Type B pancreatic cell (in vitro differentiated cells): ENCODE results near the gene COX8A. TPM values are rescaled to one million over a fixed set of nuclear protein-coding genes. Genes with fewer than 3 reads are reported as not detected.
A peak's percentile ranks its signal among the peaks of the same experiment; 100 is the strongest.

ENCODE experiments used
- DNase-seq: peaks from one replicate; pipeline ENCODE4 v3.0.0; 2021; ENCODE audit warnings: mixed read lengths; ENCODE audit not compliant: unreplicated experiment; ENCODE audit errors: extremely low spot score
- H3K27ac Mint-ChIP-seq: 2 replicates; pipeline ENCODE4 v1.8.0; 2021; ENCODE audit warnings: mild to moderate bottlenecking, mixed read lengths
- H3K27me3 Mint-ChIP-seq: 2 replicates; pipeline ENCODE4 v1.8.0; 2021; ENCODE audit warnings: mixed read lengths
- H3K36me3 Mint-ChIP-seq: 2 replicates; pipeline ENCODE4 v1.8.0; 2021; ENCODE audit warnings: mixed read lengths
- H3K4me1 Mint-ChIP-seq: one replicate; pipeline ENCODE4 v1.8.0; 2021; ENCODE audit warnings: mixed read lengths; ENCODE audit not compliant: unreplicated experiment
- H3K4me3 Mint-ChIP-seq: 2 replicates; pipeline ENCODE4 v1.8.0; 2021; ENCODE audit warnings: mild to moderate bottlenecking, mixed read lengths
- H3K9me3 Mint-ChIP-seq: 2 replicates; pipeline ENCODE4 v1.8.0; 2021; ENCODE audit warnings: mixed read lengths
- CTCF ChIP-seq: fragments of 200-600 bp; sonication (generic); conservative IDR thresholded peaks from 2 replicates; pipeline ENCODE4 v1.5.0; 2021; ENCODE audit warnings: antibody characterized with exemption, mild to moderate bottlenecking
- total RNA-seq: library from RNA; stranded (reverse); gene quantifications from 2 replicates; pipeline ENCODE4 v1.2.1, GENCODE V29; 2021; ENCODE audit warnings: low replicate concordance

COX8A gene
- total RNA-seq, 1 donor from 2014 or later, result 307 TPM

GRCh38 chr11:64001484-64002420, 27.3 kb downstream of the COX8A start:
- Mint-ChIP-seq H3K4me3 (peak overlapping the region; percentile 28), H3K27me3 (peaks cover 10% of the 10 kb centered on the region)

GRCh38 chr11:64003807-64004589, 29.6 kb downstream of the COX8A start:
- H3K4me1 Mint-ChIP-seq, result peaks cover 32% of the 10 kb centered on the region
- no peaks in the 10 kb centered on the region for H3K36me3 Mint-ChIP-seq
- no peak overlapping the region for H3K27ac Mint-ChIP-seq
- peaks cover 22% of the 10 kb centered on the region for H3K27me3 Mint-ChIP-seq
- H3K9me3 Mint-ChIP-seq, result no peaks in the 10 kb centered on the region
- DNase-seq, result no peak
- H3K4me3 Mint-ChIP-seq, result no peak overlapping the region
- TF ChIP-seq CTCF, result no peak

More at GRCh38 chr11:64001484-64002420, 27.3 kb downstream of the COX8A start:
- no peak for DNase-seq
- Mint-ChIP-seq H3K36me3 (peaks cover 3% of the 10 kb centered on the region), H3K4me1 (peaks cover 14% of the 10 kb centered on the region), H3K27ac (no peak overlapping the region), H3K9me3 (no peaks in the 10 kb centered on the region)
- no peak for TF ChIP-seq CTCF

DNA sequence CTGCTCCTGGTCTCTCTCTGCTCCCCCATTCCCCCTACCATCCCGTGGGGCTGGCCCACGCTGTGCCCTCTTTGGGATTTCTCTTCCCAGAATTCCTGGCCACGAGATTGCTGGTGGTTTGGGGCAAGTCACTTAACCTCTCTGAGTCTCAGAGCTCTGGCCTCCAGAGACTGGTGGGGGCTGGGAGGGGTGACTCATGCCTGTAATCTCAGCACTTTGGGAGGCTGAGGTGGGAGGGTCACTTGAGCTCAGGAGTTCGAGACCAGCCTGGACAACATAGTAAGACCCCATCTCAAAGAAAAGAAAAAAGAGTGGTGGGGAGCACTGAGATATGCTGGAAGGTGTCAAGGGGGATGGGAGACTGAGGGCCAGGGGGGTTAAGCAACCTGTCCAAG, 30.2 kb downstream of the COX8A start:
- Mint-ChIP-seq H3K27ac (no peak overlapping the region), H3K27me3 (peaks cover 22% of the 10 kb centered on the region), H3K9me3 (no peaks in the 10 kb centered on the region), H3K4me1 (peaks cover 33% of the 10 kb centered on the region), H3K4me3 (no peak overlapping the region), H3K36me3 (no peaks in the 10 kb centered on the region)
- DNase-seq, result no peak
- TF ChIP-seq CTCF, result no peak

- Mint-ChIP-seq H3K27ac (no peak overlapping the region), H3K27me3 (peaks cover 22% of the 10 kb centered on the region), H3K9me3 (no peaks in the 10 kb centered on the region), H3K4me3 (no peak overlapping the region), H3K4me1 (peaks cover 33% of the 10 kb centered on the region), H3K36me3 (no peaks in the 10 kb centered on the region)
- no peak for DNase-seq
- TF ChIP-seq CTCF, result no peak
These were observed 31.3 kb downstream of the COX8A start for GRCh38 chr11:64005691-64006090.

- peak overlapping the region; percentile 57 for H3K4me3 Mint-ChIP-seq
- no peaks in the 10 kb centered on the region for H3K9me3 Mint-ChIP-seq
- H3K36me3 Mint-ChIP-seq, result no peaks in the 10 kb centered on the region
- peak overlapping the region; percentile 53 for H3K27ac Mint-ChIP-seq
- no peak for TF ChIP-seq CTCF
- peaks cover 22% of the 10 kb centered on the region for H3K27me3 Mint-ChIP-seq
- DNase-seq, result no peak
- peaks cover 33% of the 10 kb centered on the region for H3K4me1 Mint-ChIP-seq
These were observed 32.0 kb downstream of the COX8A start for GRCh38 chr11:64006398-64006797.
